Stromal cell of bone marrow (primary cell): ENCODE data around the gene PRR18.

Experiments
- DNase-seq: peaks from one replicate; pipeline ENCODE4 v3.0.0-alpha.2; 2012; ENCODE audit warnings: low read depth

Gene PRR18

GRCh38 chr6:166333172-166333995, 25.2 kb upstream of the PRR18 start:
- DNase-seq, result no peak

GRCh38 chr6:166331503-166332415, 23.6 kb upstream of the PRR18 start:
- no peak for DNase-seq

GRCh38 chr6:166330612-166331011, 22.4 kb upstream of the PRR18 start:
- no peak for DNase-seq

- no peak for DNase-seq
Observed at GRCh38 chr6:166325383-166326042, 17.3 kb upstream of the PRR18 start.

GRCh38 chr6:166323395-166323794, 15.2 kb upstream of the PRR18 start:
- DNase-seq, result no peak

GRCh38 chr6:166318649-166319600, 10.7 kb upstream of the PRR18 start:
- DNase-seq, result no peak

- DNase-seq, result no peak
Observed at GRCh38 chr6:166318227-166318626, 10.0 kb upstream of the PRR18 start.

- no peak for DNase-seq
Observed at GRCh38 chr6:166317261-166318212, 9.3 kb upstream of the PRR18 start.

- no peak for DNase-seq
Observed at GRCh38 chr6:166315436-166315835, 7.2 kb upstream of the PRR18 start.

GRCh38 chr6:166314454-166314853, 6.3 kb upstream of the PRR18 start:
- no peak for DNase-seq

- DNase-seq, result peak; percentile 19
Observed at GRCh38 chr6:166313255-166314070, 5.3 kb upstream of the PRR18 start.

- DNase-seq, result no peak
Observed at GRCh38 chr6:166312832-166313231, 4.6 kb upstream of the PRR18 start.

GRCh38 chr6:166310634-166311033, 2.4 kb upstream of the PRR18 start:
- no peak for DNase-seq

- DNase-seq, result no peak
Observed at GRCh38 chr6:166309977-166310376, 1.8 kb upstream of the PRR18 start.

GRCh38 chr6:166308769-166309589, 787 bp upstream of the PRR18 start:
- no peak for DNase-seq

- DNase-seq, result no peak
Observed at GRCh38 chr6:166307082-166308032, 835 bp downstream of the PRR18 start.

GRCh38 chr6:166306378-166307081, 1.7 kb downstream of the PRR18 start:
- no peak for DNase-seq
